Measurements from ENCODE around the gene PARP11.

PARP11 gene

DNA sequence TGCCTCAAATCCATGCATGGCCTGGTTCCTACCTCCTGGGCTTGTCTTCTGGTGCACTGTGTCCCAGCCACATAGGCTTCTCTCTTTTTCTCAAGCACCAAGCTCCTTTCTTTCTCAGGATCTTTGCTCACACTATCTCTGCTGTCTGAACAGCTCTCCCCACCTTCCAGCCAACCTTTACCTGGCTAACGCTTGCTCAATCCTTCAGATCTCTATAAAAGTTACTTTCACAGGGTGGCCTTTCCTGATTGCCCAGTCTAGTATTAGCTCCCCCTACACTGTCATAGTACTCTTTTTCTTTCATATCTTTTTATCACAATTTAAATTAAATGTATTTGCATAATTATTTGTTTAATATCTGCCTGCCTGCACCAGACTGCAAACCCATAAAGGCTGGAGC, 3.8 kb downstream of the PARP11 start:
- Histone ChIP-seq H3K9me2 (replicated peaks; ENCODE audit: low read depth, low read length) (no peaks in the 10 kb centered on the region), H3K4me3 (ENCODE audit: low read length, poor library complexity, severe bottlenecking) (peak overlapping the region; percentile 89), H3K9me3 (ENCODE audit: insufficient read depth, low read depth, low read length) (peaks cover 15% of the 10 kb centered on the region), H3K9ac (ENCODE audit: low read depth, low read length, poor library complexity, severe bottlenecking) (peak overlapping the region; percentile 85), H3K4me2 (ENCODE audit: low read depth, low read length, poor library complexity, severe bottlenecking) (peak overlapping the region; percentile 99), H2AFZ (ENCODE audit: low read length) (no peak overlapping the region), H3K79me2 (ENCODE audit: insufficient read depth, low read length) (peaks cover 39% of the 10 kb centered on the region), H3F3A (ENCODE audit: low read depth) (no peaks in the 10 kb centered on the region), H3K27me3 (ENCODE audit: insufficient read depth, low read length, poor library complexity, severe bottlenecking) (no peaks in the 10 kb centered on the region), H4K20me1 (ENCODE audit: insufficient read depth, low read length, poor library complexity, severe bottlenecking) (peaks cover 12% of the 10 kb centered on the region), H3K4me1 (ENCODE audit: insufficient read depth, low read length, poor library complexity, severe bottlenecking) (peaks cover 30% of the 10 kb centered on the region), H3K36me3 (ENCODE audit: insufficient read depth, low read length) (no peaks in the 10 kb centered on the region; the same call in 1 of the 2 replicates)
- TF ChIP-seq EZH2phosphoT487 (IDR thresholded peaks at IDR 0.05; ENCODE audit: borderline replicate concordance) (no peak), CTCF (conservative IDR thresholded peaks at IDR 0.05; ENCODE audit: low read length) (no peak)

- Histone ChIP-seq H3K4me1 (ENCODE audit: insufficient read depth, low read length, poor library complexity, severe bottlenecking) (no peaks in the 10 kb centered on the region), H3F3A (ENCODE audit: low read depth) (no peaks in the 10 kb centered on the region), H3K9me3 (ENCODE audit: insufficient read depth, low read depth, low read length) (peaks cover 15% of the 10 kb centered on the region)
These were observed 9.4 kb downstream of the PARP11 start for GRCh38 chr12:3863756-3864155.

GRCh38 chr12:3842517-3842916, 30.7 kb downstream of the PARP11 start:
- Histone ChIP-seq H3K9ac (ENCODE audit: low read depth, low read length, poor library complexity, severe bottlenecking) (no peak overlapping the region), H3K79me2 (ENCODE audit: insufficient read depth, low read length) (peaks cover 5% of the 10 kb centered on the region; the same call in 1 of the 2 replicates), H3K4me3 (ENCODE audit: low read length, poor library complexity, severe bottlenecking) (no peak overlapping the region), H3K9me2 (replicated peaks; ENCODE audit: low read depth, low read length) (no peaks in the 10 kb centered on the region), H3K4me2 (ENCODE audit: low read depth, low read length, poor library complexity, severe bottlenecking) (no peak overlapping the region), H3K9me3 (ENCODE audit: insufficient read depth, low read depth, low read length) (no peaks in the 10 kb centered on the region), H3K36me3 (ENCODE audit: insufficient read depth, low read length) (no peaks in the 10 kb centered on the region), H4K20me1 (ENCODE audit: insufficient read depth, low read length, poor library complexity, severe bottlenecking) (no peaks in the 10 kb centered on the region), H3F3A (ENCODE audit: low read depth) (no peaks in the 10 kb centered on the region), H3K4me1 (ENCODE audit: insufficient read depth, low read length, poor library complexity, severe bottlenecking) (no peaks in the 10 kb centered on the region), H3K27me3 (ENCODE audit: insufficient read depth, low read length, poor library complexity, severe bottlenecking) (no peaks in the 10 kb centered on the region), H2AFZ (ENCODE audit: low read length) (no peak overlapping the region)
- TF ChIP-seq EZH2phosphoT487 (IDR thresholded peaks at IDR 0.05; ENCODE audit: borderline replicate concordance) (no peak), CTCF (conservative IDR thresholded peaks at IDR 0.05; ENCODE audit: low read length) (no peak)

More at GRCh38 chr12:3863756-3864155, 9.4 kb downstream of the PARP11 start:
- H3K27me3 ChIP-seq (ENCODE audit: insufficient read depth, low read length, poor library complexity, severe bottlenecking), result no peaks in the 10 kb centered on the region
- H3K4me2 ChIP-seq (ENCODE audit: low read depth, low read length, poor library complexity, severe bottlenecking), result no peak overlapping the region
- H4K20me1 ChIP-seq (ENCODE audit: insufficient read depth, low read length, poor library complexity, severe bottlenecking), result no peaks in the 10 kb centered on the region
- no peak overlapping the region for H2AFZ ChIP-seq (ENCODE audit: low read length)
- H3K36me3 ChIP-seq (ENCODE audit: insufficient read depth, low read length), result no peaks in the 10 kb centered on the region; the same call in 1 of the 2 replicates
- no peak for TF ChIP-seq EZH2phosphoT487 (IDR thresholded peaks at IDR 0.05; ENCODE audit: borderline replicate concordance)
- TF ChIP-seq CTCF (conservative IDR thresholded peaks at IDR 0.05; ENCODE audit: low read length), result no peak
- no peaks in the 10 kb centered on the region for H3K9me2 ChIP-seq (replicated peaks; ENCODE audit: low read depth, low read length)
- no peak overlapping the region for H3K4me3 ChIP-seq (ENCODE audit: low read length, poor library complexity, severe bottlenecking)
- 0 out of 2 replicates have a peak, but pooled peaks cover 4% of the 10 kb centered on the region for H3K79me2 ChIP-seq (ENCODE audit: insufficient read depth, low read length)
- H3K9ac ChIP-seq (ENCODE audit: low read depth, low read length, poor library complexity, severe bottlenecking), result no peak overlapping the region
